ENCODE data around the gene PDE5A.
A peak's percentile ranks its signal among the peaks of the same experiment; 100 is the strongest.

DNA sequence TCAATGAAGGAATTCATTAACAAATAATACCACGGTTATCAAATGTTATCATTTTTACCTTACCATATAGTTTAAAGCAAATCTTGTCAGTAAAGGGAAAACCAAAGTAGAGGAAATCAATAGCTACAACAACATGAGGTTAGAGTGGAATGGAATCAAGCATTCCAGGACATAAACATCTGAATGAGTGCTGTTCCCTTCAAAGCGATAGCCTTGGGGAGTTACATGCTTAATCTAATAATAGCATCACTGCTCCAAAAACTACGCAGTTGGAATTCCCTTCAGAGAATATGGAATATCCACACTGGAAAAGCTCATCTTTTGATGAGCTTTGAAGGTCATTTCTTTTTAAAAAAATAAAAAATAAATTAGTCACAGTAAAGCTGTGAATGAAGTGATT lies 31.2 kb downstream of the PDE5A start:
- TF ChIP-seq, protein P1, sequence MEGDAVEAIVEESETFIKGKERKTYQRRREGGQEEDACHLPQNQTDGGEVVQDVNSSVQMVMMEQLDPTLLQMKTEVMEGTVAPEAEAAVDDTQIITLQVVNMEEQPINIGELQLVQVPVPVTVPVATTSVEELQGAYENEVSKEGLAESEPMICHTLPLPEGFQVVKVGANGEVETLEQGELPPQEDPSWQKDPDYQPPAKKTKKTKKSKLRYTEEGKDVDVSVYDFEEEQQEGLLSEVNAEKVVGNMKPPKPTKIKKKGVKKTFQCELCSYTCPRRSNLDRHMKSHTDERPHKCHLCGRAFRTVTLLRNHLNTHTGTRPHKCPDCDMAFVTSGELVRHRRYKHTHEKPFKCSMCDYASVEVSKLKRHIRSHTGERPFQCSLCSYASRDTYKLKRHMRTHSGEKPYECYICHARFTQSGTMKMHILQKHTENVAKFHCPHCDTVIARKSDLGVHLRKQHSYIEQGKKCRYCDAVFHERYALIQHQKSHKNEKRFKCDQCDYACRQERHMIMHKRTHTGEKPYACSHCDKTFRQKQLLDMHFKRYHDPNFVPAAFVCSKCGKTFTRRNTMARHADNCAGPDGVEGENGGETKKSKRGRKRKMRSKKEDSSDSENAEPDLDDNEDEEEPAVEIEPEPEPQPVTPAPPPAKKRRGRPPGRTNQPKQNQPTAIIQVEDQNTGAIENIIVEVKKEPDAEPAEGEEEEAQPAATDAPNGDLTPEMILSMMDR (IDR thresholded peaks at IDR 0.05), result no peak
- peak in 1 of 2 donors; percentile 30 for TF ChIP-seq POLR2AphosphoS5 (IDR thresholded peaks at IDR 0.05)
